Kidney epithelial cell (primary cell): Measurements from ENCODE around the gene SEMA5A. TPM values are rescaled to one million over a fixed set of nuclear protein-coding genes. Genes with fewer than 3 reads are reported as not detected.

ENCODE experiments used
- DNase-seq: peaks from one replicate; pipeline ENCODE4 v3.0.0-alpha.2; 2010; ENCODE audit warnings: low read depth
- H3K27me3 ChIP-seq: 2 replicates; pipeline ENCODE4 v1.6.0; 2011; ENCODE audit warnings: low read length; ENCODE audit not compliant: control insufficient read depth, insufficient read depth
- H3K36me3 ChIP-seq: 2 replicates; pipeline ENCODE4 v1.5.1; 2011; ENCODE audit warnings: low read length; ENCODE audit not compliant: control insufficient read depth, insufficient read depth
- H3K4me3 ChIP-seq: 2 replicates; pipeline ENCODE4 v1.5.1; 2011; ENCODE audit warnings: low read depth, mild to moderate bottlenecking, control low read depth, low read length
- total RNA-seq: library from RNA; depleted of rRNA; stranded (reverse); fragments of >200 nt; gene quantifications from 2 replicates; pipeline ENCODE4 v1.2.3, GENCODE V29; 2015
- TF ChIP-seq, protein P1 (sequence below): IDR thresholded peaks from 2 replicates; pipeline ENCODE4 v1.5.1; 2011; ENCODE audit warnings: mild to moderate bottlenecking, moderate library complexity, low read length, control low read depth, inconsistent platforms; ENCODE audit not compliant: insufficient read depth, poor library complexity, severe bottlenecking

Gene SEMA5A
- total RNA-seq, 1 donor from 2014 or later, result 4.7 TPM

DNA sequence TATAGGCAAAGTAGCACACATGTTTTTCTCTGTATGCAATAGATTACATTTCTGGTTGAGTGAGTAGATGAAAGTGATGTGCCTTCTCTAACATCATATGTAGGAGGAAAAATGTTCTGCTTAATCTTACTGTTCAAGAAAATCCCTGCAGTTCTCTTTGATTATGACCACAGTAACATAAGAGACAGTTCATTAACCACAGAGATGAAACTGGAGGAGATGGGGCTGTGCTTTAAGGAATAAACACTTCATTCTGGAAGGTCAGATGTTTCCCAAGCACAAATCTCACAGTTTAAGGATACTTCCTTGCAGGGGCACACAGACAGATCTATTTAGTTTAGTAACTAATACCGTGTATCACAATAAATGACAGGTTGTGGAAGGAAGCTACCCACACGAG is 150.2 kb downstream of the SEMA5A start:
- DNase-seq, result no peak
- H3K27me3 ChIP-seq, result no peaks in the 10 kb centered on the region
- no peaks in the 10 kb centered on the region for H3K36me3 ChIP-seq
- TF ChIP-seq, protein P1, sequence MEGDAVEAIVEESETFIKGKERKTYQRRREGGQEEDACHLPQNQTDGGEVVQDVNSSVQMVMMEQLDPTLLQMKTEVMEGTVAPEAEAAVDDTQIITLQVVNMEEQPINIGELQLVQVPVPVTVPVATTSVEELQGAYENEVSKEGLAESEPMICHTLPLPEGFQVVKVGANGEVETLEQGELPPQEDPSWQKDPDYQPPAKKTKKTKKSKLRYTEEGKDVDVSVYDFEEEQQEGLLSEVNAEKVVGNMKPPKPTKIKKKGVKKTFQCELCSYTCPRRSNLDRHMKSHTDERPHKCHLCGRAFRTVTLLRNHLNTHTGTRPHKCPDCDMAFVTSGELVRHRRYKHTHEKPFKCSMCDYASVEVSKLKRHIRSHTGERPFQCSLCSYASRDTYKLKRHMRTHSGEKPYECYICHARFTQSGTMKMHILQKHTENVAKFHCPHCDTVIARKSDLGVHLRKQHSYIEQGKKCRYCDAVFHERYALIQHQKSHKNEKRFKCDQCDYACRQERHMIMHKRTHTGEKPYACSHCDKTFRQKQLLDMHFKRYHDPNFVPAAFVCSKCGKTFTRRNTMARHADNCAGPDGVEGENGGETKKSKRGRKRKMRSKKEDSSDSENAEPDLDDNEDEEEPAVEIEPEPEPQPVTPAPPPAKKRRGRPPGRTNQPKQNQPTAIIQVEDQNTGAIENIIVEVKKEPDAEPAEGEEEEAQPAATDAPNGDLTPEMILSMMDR, result no peak
- no peak overlapping the region for H3K4me3 ChIP-seq

DNA sequence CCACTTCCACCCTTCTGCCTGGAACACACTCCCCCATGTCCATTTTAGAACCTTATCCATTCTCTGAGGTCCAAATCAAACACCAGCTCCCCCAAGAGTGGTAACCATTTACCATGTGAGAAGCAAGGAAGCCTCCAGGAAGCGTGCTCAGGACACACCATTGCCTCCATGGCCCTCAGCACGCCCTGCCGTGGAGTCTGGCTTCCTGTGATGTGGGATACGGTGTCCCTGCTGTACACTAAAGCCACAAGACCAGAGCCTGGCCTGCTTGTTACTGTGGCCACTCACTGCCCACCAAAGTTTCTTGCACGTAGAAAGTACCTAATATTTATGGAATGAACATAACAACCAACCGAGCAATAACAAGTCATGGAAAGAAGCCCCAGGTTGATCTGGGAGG is 151.7 kb downstream of the SEMA5A start:
- H3K4me3 ChIP-seq, result no peak overlapping the region
- no peaks in the 10 kb centered on the region for H3K36me3 ChIP-seq
- no peaks in the 10 kb centered on the region for H3K27me3 ChIP-seq
- TF ChIP-seq, protein P1, result no peak
- no peak for DNase-seq

DNA sequence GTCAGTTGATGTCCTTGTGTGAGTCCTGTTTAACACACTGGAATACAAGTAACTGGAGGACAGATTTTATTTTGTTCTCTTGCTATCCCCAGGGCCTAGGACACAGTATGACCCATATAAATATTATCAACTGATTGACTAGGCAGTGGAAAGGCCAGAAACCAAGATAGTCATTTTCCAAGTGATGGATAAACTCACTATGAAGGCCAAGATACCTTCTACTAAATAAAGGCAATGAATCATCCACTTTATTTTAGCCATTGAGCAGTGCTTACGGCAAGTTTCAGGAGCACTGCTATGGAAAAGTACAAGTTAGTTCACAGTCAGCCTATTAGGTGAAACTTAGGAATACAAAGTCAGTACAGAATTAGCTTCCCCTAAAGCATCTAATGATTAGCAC is 153.2 kb downstream of the SEMA5A start:
- Histone ChIP-seq H3K36me3 (no peaks in the 10 kb centered on the region), H3K4me3 (no peak overlapping the region), H3K27me3 (no peaks in the 10 kb centered on the region)
- no peak for DNase-seq
- TF ChIP-seq, protein P1, result no peak

DNA sequence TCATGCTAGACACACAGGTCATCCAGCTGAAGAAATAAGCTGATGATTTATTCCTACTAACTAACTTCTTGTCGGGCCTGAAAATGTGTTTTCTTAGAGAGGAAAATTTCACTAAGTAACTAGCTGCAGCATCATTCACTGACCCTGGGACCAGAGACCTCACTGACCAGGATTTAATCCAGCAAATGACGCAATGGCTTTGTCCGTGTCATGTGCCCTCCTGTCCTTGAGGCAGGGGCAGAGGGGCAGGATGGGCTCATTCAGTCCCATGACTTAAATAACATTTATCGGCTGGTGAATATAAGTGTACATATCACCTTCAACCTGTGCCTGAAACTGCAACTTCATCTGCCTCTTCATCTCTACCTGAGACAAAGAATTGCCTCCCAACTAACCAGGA is 154.8 kb downstream of the SEMA5A start:
- no peak overlapping the region for H3K4me3 ChIP-seq
- TF ChIP-seq, protein P1, result no peak
- DNase-seq, result no peak

DNA sequence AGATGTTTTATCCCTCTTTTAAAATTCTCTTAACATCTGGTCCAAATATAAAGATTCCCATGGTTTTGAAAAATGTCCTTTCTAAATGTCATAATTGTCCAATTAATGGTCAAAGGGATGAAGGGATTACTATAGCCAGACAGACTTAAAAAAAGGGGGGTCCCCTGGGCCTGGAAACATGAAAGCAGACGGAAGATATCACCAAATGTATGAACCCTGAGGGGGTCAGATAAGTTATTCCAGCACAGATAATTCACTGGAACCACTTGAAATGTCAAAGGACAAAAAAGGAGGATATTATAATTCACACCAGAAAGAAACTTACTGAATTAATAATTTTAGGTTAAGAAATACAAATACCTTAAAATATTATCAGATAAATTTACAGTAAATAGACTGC is 155.8 kb downstream of the SEMA5A start:
- Histone ChIP-seq H3K4me3 (no peak overlapping the region), H3K27me3 (no peaks in the 10 kb centered on the region), H3K36me3 (no peaks in the 10 kb centered on the region)
- TF ChIP-seq, protein P1, result no peak
- DNase-seq, result no peak

More for the DNA sequence above, 154.8 kb downstream of the SEMA5A start:
- Histone ChIP-seq H3K36me3 (no peaks in the 10 kb centered on the region), H3K27me3 (no peaks in the 10 kb centered on the region)

DNA sequence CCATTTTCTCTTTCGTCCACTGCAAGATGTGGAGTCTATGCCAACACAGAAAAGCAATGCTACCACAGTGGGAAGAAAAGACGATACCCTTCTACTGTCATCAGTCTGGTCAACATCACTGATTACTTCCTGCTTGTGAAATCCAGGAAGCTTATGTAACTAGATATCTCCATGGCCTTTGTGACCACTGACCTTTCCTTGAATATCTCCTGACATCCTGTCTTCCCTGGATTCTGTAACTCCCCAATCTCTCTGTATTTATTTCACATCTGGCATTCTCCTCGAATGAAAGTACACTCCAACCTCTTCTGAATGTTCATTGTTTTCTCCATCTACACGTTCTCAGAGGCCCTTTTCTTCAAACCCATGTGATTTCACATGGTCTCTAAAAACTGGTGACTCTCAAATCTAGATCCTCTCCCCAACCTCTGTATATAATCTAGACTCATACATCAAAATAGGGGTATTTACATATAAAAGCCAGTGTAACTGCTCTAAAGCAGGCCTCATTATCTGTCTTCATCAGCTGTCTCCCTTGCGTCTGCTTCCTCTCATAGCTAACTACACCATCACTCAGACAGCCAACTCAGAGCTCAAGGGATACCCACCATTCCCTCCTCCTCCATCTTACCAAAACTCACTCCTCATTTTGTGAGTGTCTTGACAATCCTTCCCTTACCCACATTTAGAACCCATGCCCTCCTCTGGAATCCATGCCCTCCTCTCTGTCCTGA is 156.8 kb downstream of the SEMA5A start:
- H3K4me3 ChIP-seq, result no peak overlapping the region
- DNase-seq, result no peak
- TF ChIP-seq, protein P1, result no peak
- H3K27me3 ChIP-seq, result no peaks in the 10 kb centered on the region
- no peaks in the 10 kb centered on the region for H3K36me3 ChIP-seq
